IMR-90 (cell line): Measurements from ENCODE around the gene NUCB1. TPM values are rescaled to one million over a fixed set of nuclear protein-coding genes. Genes with fewer than 3 reads are reported as not detected.

Experiments used
- ATAC-seq: fragments of 200-7000 bp; cut with Tn5 transposase; 2 replicates; pipeline ENCODE4 v1.9.1; 2020; ENCODE audit warnings: low read depth, mild to moderate bottlenecking, moderate library complexity
- BruUV-seq: library from RNA; stranded (reverse); fragments of 400-500 nt; replicated peaks from 2 replicates; lab custom pipeline; 2021; lab: Mats Ljungman, UMichigan
- CTCF ChIA-PET: fragments of 300-600 bp; formaldehyde crosslinking; extraction: SDS; loops from one replicate; lab custom pipeline; 2021; ENCODE audit warnings: antibody characterized with exemption; lab: Yijun Ruan, JAX
- POLR2A ChIA-PET: fragments of 300-600 bp; sonication (Branson Sonifier 250); formaldehyde crosslinking; loops from one replicate; lab custom pipeline; 2022; ENCODE audit warnings: antibody characterized with exemption; ENCODE audit not compliant: unreplicated experiment; lab: Charles Lee
- DNase-seq: peaks from one replicate; pipeline ENCODE4 v3.0.0; 2013
- H2AFZ ChIP-seq: replicated peaks from 2 replicates; pipeline ENCODE3; 2013; ENCODE audit warnings: low read length, mild to moderate bottlenecking; ENCODE audit not compliant: poor library complexity
- H2AK5ac ChIP-seq: 2 replicates; pipeline ENCODE4 v1.6.1; 2013; ENCODE audit warnings: low read depth, low read length, inconsistent platforms
- H2AK9ac ChIP-seq: replicated peaks from 2 replicates; pipeline ENCODE3; 2013; ENCODE audit warnings: mild to moderate bottlenecking, low read depth, low read length, moderate library complexity; ENCODE audit not compliant: poor library complexity
- H2BK120ac ChIP-seq: 2 replicates; pipeline ENCODE4 v1.6.1; 2013; ENCODE audit warnings: low read depth, low read length, inconsistent platforms
- H2BK15ac ChIP-seq: 3 replicates; pipeline ENCODE4 v1.6.1; 2013; ENCODE audit warnings: low read depth, low read length, inconsistent platforms
- H2BK20ac ChIP-seq: 2 replicates; pipeline ENCODE4 v1.6.1; 2013; ENCODE audit warnings: low read depth, mild to moderate bottlenecking, inconsistent platforms, low read length, moderate library complexity
- H2BK5ac ChIP-seq: 2 replicates; pipeline ENCODE4 v1.6.1; 2013; ENCODE audit warnings: mild to moderate bottlenecking, low read depth, low read length, inconsistent platforms; ENCODE audit not compliant: poor library complexity, severe bottlenecking
- H3K14ac ChIP-seq: replicated peaks from 2 replicates; pipeline ENCODE4 v1.6.1; 2013; ENCODE audit warnings: low read depth, low read length, inconsistent platforms
- H3K18ac ChIP-seq: 2 replicates; pipeline ENCODE4 v1.6.1; 2013; ENCODE audit warnings: low read depth, low read length, control low read depth
- H3K23ac ChIP-seq: 2 replicates; pipeline ENCODE4 v1.6.1; 2013; ENCODE audit warnings: low read depth, low read length, inconsistent platforms
- H3K27ac ChIP-seq: 2 replicates; pipeline ENCODE4 v1.5.1; 2013; ENCODE audit warnings: mild to moderate bottlenecking, control low read depth, low read length; ENCODE audit not compliant: insufficient read depth
- H3K27me3 ChIP-seq: 2 replicates; pipeline ENCODE4 v1.6.1; 2013; ENCODE audit warnings: low read length; ENCODE audit not compliant: control insufficient read depth, insufficient read depth
- H3K36me3 ChIP-seq: 2 replicates; pipeline ENCODE4 v1.6.1; 2013; ENCODE audit warnings: low read length, mixed read lengths; ENCODE audit not compliant: control insufficient read depth, insufficient read depth
- H3K4ac ChIP-seq: 2 replicates; pipeline ENCODE4 v1.6.1; 2013; ENCODE audit warnings: low read depth, low read length, inconsistent platforms
- H3K4me1 ChIP-seq: 2 replicates; pipeline ENCODE4 v1.6.1; 2013; ENCODE audit warnings: low read length, mixed read lengths; ENCODE audit not compliant: control insufficient read depth, insufficient read depth
- H3K4me2 ChIP-seq: 2 replicates; pipeline ENCODE4 v1.6.1; 2013; ENCODE audit warnings: low read depth, mild to moderate bottlenecking, control low read depth, low read length, moderate library complexity
- H3K4me3 ChIP-seq: 2 replicates; pipeline ENCODE4 v1.5.1; 2013; ENCODE audit warnings: low read depth, mild to moderate bottlenecking, control low read depth, low read length, moderate library complexity; ENCODE audit not compliant: insufficient read depth
- H3K56ac ChIP-seq: 2 replicates; pipeline ENCODE4 v1.6.1; 2013; ENCODE audit warnings: low read length, inconsistent platforms; ENCODE audit not compliant: insufficient read depth; ENCODE audit errors: extremely low read depth
- H3K79me1 ChIP-seq, 2 experiments: 2 replicates each; pipeline ENCODE4 v1.6.1; 2013; ENCODE audit warnings: low read length in 2 of 2, inconsistent platforms in 1 of 2, low read depth in 1 of 2
- H3K9ac ChIP-seq: 2 replicates; pipeline ENCODE4 v1.6.1; 2013; ENCODE audit warnings: low read depth, low read length, control low read depth
- H3K9me1 ChIP-seq: 2 replicates; pipeline ENCODE4 v1.6.1; 2013; ENCODE audit warnings: low read length, inconsistent platforms; ENCODE audit not compliant: insufficient read depth
- H3K9me3 ChIP-seq: 2 replicates; pipeline ENCODE4 v1.6.1; 2013; ENCODE audit warnings: low read length; ENCODE audit not compliant: control insufficient read depth, insufficient read depth
- H4K20me1 ChIP-seq: 2 replicates; pipeline ENCODE4 v1.6.1; 2013; ENCODE audit warnings: low read length, inconsistent platforms; ENCODE audit not compliant: insufficient read depth
- H4K5ac ChIP-seq: 2 replicates; pipeline ENCODE4 v1.6.1; 2013; ENCODE audit warnings: mild to moderate bottlenecking, low read depth, low read length, control low read depth
- H4K8ac ChIP-seq, 2 experiments: 2 replicates each; pipeline ENCODE4 v1.6.1; 2013; ENCODE audit warnings: low read depth in 2 of 2, low read length in 2 of 2, control low read depth in 1 of 2, inconsistent platforms in 1 of 2
- H4K91ac ChIP-seq: 2 replicates; pipeline ENCODE4 v1.6.1; 2013; ENCODE audit warnings: low read depth, low read length, inconsistent platforms; ENCODE audit not compliant: insufficient read depth
- CEBPB ChIP-seq: IDR thresholded peaks from 2 replicates; pipeline ENCODE4 v1.6.1; 2012; ENCODE audit warnings: low read depth, low read length, improper control_type of control experiment
- MAFK ChIP-seq: IDR thresholded peaks from 2 replicates; pipeline ENCODE4 v1.6.1; 2012; ENCODE audit warnings: low read depth, low read length, improper control_type of control experiment
- SMC3 ChIP-seq: fragments of 150-350 bp; IDR thresholded peaks from 2 replicates; pipeline ENCODE4 v1.6.1; 2016; ENCODE audit warnings: low read depth, mild to moderate bottlenecking, antibody characterized with exemption, low read length, moderate library complexity
- WGBS, 2 experiments: methylation state at CpG; one replicate each; pipeline versions ENCODE4 v1.1.5 to v1.1.7; 2013; ENCODE audit warnings: missing lambda C conversion rate in 2 of 2; ENCODE audit not compliant: insufficient read length in 1 of 2; ENCODE audit errors: extremely low coverage in 2 of 2; 5-methylcytosine and 5-hydroxymethylcytosine counted together
- dilution Hi-C: fragments of 300-500 bp; cut with HindIII; formaldehyde crosslinking; loops from one replicate; pipeline ENCODE4 v1.14.3; 2018; ENCODE audit warnings: low sequenced_read_pairs; ENCODE audit not compliant: unreplicated experiment
- in situ Hi-C: fragments of 300-500 bp; cut with MboI; formaldehyde crosslinking; loops from 3 replicates; pipeline ENCODE4 v1.14.3; 2019; ENCODE audit warnings: low sequenced_read_pairs, inconsistent platforms, mixed read lengths
- intact Hi-C: fragments of 100-400 bp; cut with micrococcal nuclease; formaldehyde crosslinking; loops from 2 replicates; pipeline ENCODE4 v1.10.0; 2022
- polyA plus RNA-seq, 3 experiments: library from polyadenylated mRNA; depleted of rRNA; stranded (reverse); fragments of >200 nt; gene quantifications; 2 replicates each; pipeline ENCODE4 v1.2.3, GENCODE V29; 2012; ENCODE audit warnings: low replicate concordance in 1 of 3
- total RNA-seq: library from RNA; depleted of rRNA; stranded (reverse); fragments of >200 nt; gene quantifications from 2 replicates; pipeline ENCODE4 v1.2.3, GENCODE V29; 2012

Gene NUCB1
- total and polyA plus RNA-seq, 2 of the 4 experiments (the other 2 are of a cell fraction), result 37.3 to 253 TPM

GRCh38 chr19:48943081-48943480 lies 43.0 kb downstream of the NUCB1 start:
- in situ Hi-C loops (no loop called here), dilution Hi-C loops (no loop called here), intact Hi-C loops (no loop called here)
- Histone ChIP-seq H2AK5ac (no peak overlapping the region), H3K9me3 (peaks cover 12% of the 10 kb centered on the region; the same call in 1 of the 2 replicates), H3K27ac (no peak overlapping the region), H3K56ac (no peak overlapping the region), H3K9me1 (no peaks in the 10 kb centered on the region), H2BK5ac (no peak overlapping the region), H3K23ac (no peak overlapping the region), H4K20me1 (no peaks in the 10 kb centered on the region), H2BK15ac (no peak overlapping the region), H3K4ac (no peak overlapping the region), H3K9ac (no peak overlapping the region), H2AFZ (no peak overlapping the region), H4K91ac (no peak overlapping the region), H3K79me1 (no peaks in the 10 kb centered on the region), H4K5ac (no peak overlapping the region), H3K14ac (no peak overlapping the region), H3K4me2 (no peak overlapping the region), H3K18ac (no peak overlapping the region), H4K8ac (no peak overlapping the region), H3K4me3 (no peak overlapping the region), H2BK20ac (no peak overlapping the region), H2AK9ac (no peak overlapping the region), H3K4me1 (no peaks in the 10 kb centered on the region), H2BK120ac (no peak overlapping the region), H3K27me3 (no peaks in the 10 kb centered on the region), H3K36me3 (no peaks in the 10 kb centered on the region)
- ChIA-PET CTCF (no interaction called here), POLR2A (interaction anchor here (0.7 kb wide), 1 partner anchor 9 kb away, joined by 4 read pairs; no protein-coding TSS in a partner anchor)
- WGBS, 2 experiments, result 78% methylated on average over 2 of the region's 6 CpGs; no CpG with 5 or more reads in 1 of the 2 experiments
- no peak for ATAC-seq
- no TSS peak for BruUV-seq
- TF ChIP-seq CEBPB (no peak), SMC3 (no peak), MAFK (no peak)
- DNase-seq, result no peak
